ENCODE results near the gene MED27.

The MED27 gene

GRCh38 chr9:131899296-131900228 lies 180.1 kb downstream of the MED27 start (continued):
- TF ChIP-seq PRDM2 (tag by site-specific recombination; IDR thresholded peaks at IDR 0.05; ENCODE audit: borderline replicate concordance) = no peak
- no peak for TF ChIP-seq ZNF175 (tag by site-specific recombination; IDR thresholded peaks at IDR 0.05)
- no peak for TF ChIP-seq ZNF561 (tag by site-specific recombination; IDR thresholded peaks at IDR 0.05; ENCODE audit: borderline replicate concordance)
- TF ChIP-seq ZBTB17 (tag by site-specific recombination; IDR thresholded peaks at IDR 0.05) = no peak
- TF ChIP-seq ZBTB26 (tag by site-specific recombination; optimal IDR thresholded peaks at IDR 0.05) = no peak
- no peak for TF ChIP-seq HOXA7 (CRISPR knock-in tag; IDR thresholded peaks at IDR 0.05; ENCODE audit: borderline replicate concordance)

GRCh38 chr9:131892902-131893500 lies 186.7 kb downstream of the MED27 start:
- H3K27ac ChIP-seq (ENCODE audit: extremely low read depth, low read depth, low read length) = no peak overlapping the region

GRCh38 chr9:131892162-131892707 lies 187.4 kb downstream of the MED27 start:
- no peak overlapping the region for H3K27ac ChIP-seq (ENCODE audit: extremely low read depth, low read depth, low read length)
- CTCF ChIA-PET = no interaction called here
- no peak overlapping the region for H3K4me3 ChIP-seq (ENCODE audit: low read depth, low read length)
- POLR2A ChIA-PET = no interaction called here
- peaks cover 5% of the 10 kb centered on the region; the same call in 1 of the 2 replicates for H3K4me1 ChIP-seq (ENCODE audit: control insufficient read depth, insufficient read depth, low read length)
- H3K36me3 ChIP-seq (ENCODE audit: control insufficient read depth in 2 of 2, insufficient read depth in 1 of 2, low read length in 2 of 2) = peaks cover 0 to 10% of the 10 kb centered on the region in 2 experiments; a peak in 1 of 3 replicates
- no peaks in the 10 kb centered on the region for H3K9me3 ChIP-seq (ENCODE audit: control insufficient read depth, insufficient read depth, low read depth, low read length)
- TF ChIP-seq ZNF10 (tag by site-specific recombination; IDR thresholded peaks at IDR 0.05) (peak; percentile 62; the same call in 1 of the 2 replicates), ZNF629 (tag by site-specific recombination; IDR thresholded peaks at IDR 0.05) (peak; percentile 36; the same call in 1 of the 2 replicates), ZNF350 (tag by site-specific recombination; IDR thresholded peaks at IDR 0.05) (peak; percentile 21; the same call in 1 of the 2 replicates), ZNF394 (tag by site-specific recombination; IDR thresholded peaks at IDR 0.05; ENCODE audit: borderline replicate concordance) (peak; percentile 42; the same call in 1 of the 2 replicates), HOXA7 (CRISPR knock-in tag; IDR thresholded peaks at IDR 0.05; ENCODE audit: borderline replicate concordance) (no peak), SP7 (tag by site-specific recombination; IDR thresholded peaks at IDR 0.05) (0 out of 2 replicates have a peak, but pooled peaks have one; percentile 24), ZNF707 (tag by site-specific recombination; IDR thresholded peaks at IDR 0.05) (peak; percentile 49; the same call in 1 of the 2 replicates), ZNF747 (tag by site-specific recombination; IDR thresholded peaks at IDR 0.05) (no peak)

More at GRCh38 chr9:131892902-131893500, 186.7 kb downstream of the MED27 start:
- Histone ChIP-seq H3K9me3 (ENCODE audit: control insufficient read depth, insufficient read depth, low read depth, low read length) (no peaks in the 10 kb centered on the region), H3K36me3 (ENCODE audit: control insufficient read depth in 2 of 2, insufficient read depth in 1 of 2, low read length in 2 of 2) (peaks cover 0 to 10% of the 10 kb centered on the region in 2 experiments; a peak in 1 of 3 replicates), H3K4me3 (ENCODE audit: low read depth, low read length) (no peak overlapping the region), H3K4me1 (ENCODE audit: control insufficient read depth, insufficient read depth, low read length) (peaks cover 5% of the 10 kb centered on the region; the same call in 1 of the 2 replicates)
- ChIA-PET POLR2A (no interaction called here), CTCF (no interaction called here)
- TF ChIP-seq YY2 (tag by site-specific recombination; IDR thresholded peaks at IDR 0.05) (no peak), ZNF610 (tag by site-specific recombination; IDR thresholded peaks at IDR 0.05; ENCODE audit: borderline replicate concordance) (no peak), ZFHX2 (tag by site-specific recombination; conservative IDR thresholded peaks at IDR 0.05) (no peak), ZNF843 (tag by site-specific recombination; IDR thresholded peaks at IDR 0.05) (no peak), ZNF513 (tag by site-specific recombination; IDR thresholded peaks at IDR 0.05) (no peak), IKZF3 (tag by site-specific recombination; IDR thresholded peaks at IDR 0.05) (no peak)

Measured in HEK293 (cell line).